GM21786 (cell line): Measurements from ENCODE around the gene DNAH10.

Experiments used
- ATAC-seq: cut with Tn5 transposase; IDR thresholded peaks from one replicate; pipeline ENCODE4 v1.9.1; 2021; ENCODE audit not compliant: unreplicated experiment

DNAH10 gene, protein sequence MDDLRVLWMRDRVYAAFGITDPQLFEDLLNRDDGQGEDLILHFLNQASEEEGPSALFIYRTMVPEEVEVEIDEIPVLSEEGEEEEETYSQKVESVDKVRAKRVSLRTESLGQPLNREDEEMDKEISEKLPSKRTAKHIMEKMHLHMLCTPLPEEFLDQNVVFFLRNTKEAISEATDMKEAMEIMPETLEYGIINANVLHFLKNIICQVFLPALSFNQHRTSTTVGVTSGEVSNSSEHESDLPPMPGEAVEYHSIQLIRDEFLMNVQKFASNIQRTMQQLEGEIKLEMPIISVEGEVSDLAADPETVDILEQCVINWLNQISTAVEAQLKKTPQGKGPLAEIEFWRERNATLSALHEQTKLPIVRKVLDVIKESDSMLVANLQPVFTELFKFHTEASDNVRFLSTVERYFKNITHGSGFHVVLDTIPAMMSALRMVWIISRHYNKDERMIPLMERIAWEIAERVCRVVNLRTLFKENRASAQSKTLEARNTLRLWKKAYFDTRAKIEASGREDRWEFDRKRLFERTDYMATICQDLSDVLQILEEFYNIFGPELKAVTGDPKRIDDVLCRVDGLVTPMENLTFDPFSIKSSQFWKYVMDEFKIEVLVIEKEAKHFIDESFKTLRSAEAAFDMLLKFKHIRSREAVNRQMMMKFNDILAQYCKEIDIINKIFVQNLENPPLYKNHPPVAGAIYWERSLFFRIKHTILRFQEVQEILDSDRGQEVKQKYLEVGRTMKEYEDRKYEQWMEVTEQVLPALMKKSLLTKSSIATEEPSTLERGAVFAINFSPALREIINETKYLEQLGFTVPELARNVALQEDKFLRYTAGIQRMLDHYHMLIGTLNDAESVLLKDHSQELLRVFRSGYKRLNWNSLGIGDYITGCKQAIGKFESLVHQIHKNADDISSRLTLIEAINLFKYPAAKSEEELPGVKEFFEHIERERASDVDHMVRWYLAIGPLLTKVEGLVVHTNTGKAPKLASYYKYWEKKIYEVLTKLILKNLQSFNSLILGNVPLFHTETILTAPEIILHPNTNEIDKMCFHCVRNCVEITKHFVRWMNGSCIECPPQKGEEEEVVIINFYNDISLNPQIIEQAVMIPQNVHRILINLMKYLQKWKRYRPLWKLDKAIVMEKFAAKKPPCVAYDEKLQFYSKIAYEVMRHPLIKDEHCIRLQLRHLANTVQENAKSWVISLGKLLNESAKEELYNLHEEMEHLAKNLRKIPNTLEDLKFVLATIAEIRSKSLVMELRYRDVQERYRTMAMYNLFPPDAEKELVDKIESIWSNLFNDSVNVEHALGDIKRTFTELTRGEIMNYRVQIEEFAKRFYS (N-terminal part only)

DNA sequence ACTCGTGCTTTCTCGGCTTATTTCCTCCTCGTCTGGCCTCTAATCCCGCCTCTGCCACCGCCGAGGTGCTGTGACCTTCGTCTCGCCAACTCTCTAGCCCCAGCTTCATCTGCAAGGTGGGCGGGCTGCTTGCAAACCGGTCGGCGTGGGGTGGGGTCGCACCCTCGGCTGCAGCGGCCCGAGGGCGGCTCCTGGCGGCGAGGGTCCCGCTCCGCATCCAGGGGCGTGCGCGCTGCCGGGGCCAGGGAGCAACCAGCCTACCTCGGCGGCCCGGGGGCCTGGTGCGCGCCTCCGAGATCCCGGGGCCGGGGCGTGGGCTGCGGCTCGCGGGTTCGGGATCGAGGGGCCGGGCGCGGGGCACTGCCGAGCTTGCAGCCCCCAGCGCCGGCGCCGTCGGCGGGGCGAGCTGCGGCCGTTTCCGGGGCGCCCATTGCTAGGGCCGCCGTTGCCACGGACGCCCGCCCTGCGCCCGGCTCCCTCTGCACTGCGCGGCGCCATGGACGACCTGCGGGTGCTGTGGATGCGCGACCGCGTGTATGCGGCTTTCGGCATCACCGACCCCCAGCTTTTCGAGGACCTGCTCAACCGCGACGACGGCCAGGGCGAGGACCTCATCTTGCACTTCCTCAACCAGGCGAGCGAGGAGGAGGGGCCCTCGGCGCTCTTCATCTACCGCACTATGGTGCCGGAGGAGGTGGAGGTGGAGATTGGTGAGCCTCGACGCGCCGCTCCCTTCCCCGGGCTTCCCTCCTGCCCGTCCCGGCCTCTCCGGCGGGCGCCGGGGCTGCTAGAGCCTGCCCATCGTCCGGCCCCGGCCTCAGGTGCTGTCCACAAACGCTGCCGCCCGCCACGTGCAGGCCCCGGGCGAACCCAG is at the start of gene DNAH10:
Gene DNAH10, plus strand, starts transcription at position 461 of the 874 bp plus-strand sequence. Its CDS starts 36 bp downstream, at position 497.
- peak; percentile 51 for ATAC-seq

DNA sequence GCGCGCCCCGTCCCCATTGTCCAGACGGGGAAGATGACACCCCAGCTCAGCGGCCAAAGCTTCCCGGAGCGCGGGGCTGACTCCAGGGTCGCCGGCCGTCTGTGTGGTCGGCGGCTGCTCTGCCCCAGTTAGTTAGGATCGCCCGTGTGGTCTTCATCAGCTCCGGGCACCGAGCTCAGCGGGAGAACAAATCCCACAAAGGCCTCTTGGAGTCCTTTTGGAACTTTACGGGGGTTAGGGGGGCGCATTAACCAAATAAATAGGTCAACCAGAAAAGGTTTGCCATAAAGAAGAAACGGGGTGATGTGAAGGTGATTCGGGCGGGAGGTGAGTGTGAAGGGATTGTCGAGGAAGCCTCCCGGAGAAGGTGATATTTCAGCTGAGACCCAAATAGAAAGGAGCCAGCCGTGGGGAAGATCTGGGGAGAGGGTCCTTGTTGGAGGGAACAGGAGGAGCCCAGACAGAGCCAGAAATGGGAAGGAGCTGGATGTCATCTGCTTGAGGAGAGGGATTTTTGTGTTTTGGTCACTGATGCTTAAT is 49.3 kb upstream of the DNAH10 start:
- ATAC-seq: no peak

DNA sequence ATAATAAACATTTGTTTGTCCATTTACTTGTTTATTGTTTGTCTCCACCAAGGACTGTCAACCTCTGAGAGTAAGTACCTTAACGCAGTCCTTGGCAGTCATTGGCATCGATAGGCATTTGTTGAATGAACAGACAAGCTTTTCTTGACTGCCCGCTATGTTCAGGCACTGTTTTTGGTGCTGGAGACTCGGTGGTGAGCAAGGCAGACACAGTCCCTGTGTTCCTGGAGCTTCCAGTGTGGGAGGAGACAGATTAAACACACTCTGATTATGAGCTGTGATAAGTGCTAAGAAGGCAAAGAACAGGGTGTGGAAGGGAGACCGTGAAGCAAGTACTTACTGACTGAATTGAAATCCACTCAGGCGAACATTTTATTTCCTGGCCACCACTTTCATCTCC is 48.7 kb upstream of the DNAH10 start:
- ATAC-seq: no peak

DNA sequence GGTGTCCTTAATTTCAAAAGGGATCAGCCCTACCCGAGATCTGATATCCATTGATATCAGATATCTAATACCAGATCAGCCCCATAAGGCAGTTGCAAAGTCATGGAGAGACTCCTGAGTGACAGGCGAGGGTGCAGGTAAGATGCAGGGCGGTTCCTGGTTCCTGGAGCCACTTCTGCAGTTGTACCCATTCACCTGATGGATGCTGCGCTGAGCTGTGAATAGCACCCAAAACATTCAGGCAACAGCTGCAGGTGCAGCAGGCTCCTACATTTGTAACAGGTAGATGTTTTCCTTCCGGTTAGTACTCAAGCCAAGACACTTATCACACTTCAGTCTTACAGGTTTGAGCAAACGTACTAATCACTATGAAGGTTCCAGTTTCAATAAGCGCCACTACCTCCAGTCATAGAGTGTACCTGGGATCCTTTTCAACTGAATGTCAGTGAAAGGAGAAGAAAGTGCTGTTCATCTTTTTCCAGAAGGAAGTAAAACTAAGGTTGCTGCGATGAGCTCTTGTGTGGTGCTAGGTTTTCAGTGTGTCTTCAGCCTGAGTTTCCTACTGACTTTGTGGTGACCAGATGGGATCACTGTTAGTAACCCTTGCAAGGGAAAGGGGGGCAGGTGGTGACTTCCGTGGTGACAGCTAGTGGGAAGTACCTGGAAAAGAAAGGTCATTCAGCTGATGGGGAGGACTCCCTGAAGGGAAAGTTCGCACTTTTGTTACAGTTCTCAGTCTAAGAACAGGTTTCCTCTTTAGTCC is 48.1 kb upstream of the DNAH10 start:
- no peak for ATAC-seq

DNA sequence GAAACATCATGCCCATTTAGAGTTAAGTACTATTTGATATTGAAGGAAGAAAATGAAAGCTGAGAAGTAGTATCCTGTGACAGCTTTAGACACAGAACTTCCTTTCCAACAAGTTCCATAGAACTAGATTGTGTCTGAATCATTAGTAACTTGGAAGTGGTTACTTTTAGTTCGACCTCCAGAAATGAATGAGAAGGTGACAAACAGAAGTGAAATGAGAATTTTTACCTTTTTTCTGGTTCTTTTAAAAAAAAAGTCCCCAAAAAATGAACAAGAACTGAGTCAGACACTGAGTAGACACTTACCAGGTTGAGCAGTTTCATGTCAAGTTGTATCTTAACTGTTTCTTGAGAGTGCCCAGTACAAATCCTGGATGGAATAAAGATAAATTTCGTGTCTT is 46.9 kb upstream of the DNAH10 start:
- ATAC-seq: no peak

DNA sequence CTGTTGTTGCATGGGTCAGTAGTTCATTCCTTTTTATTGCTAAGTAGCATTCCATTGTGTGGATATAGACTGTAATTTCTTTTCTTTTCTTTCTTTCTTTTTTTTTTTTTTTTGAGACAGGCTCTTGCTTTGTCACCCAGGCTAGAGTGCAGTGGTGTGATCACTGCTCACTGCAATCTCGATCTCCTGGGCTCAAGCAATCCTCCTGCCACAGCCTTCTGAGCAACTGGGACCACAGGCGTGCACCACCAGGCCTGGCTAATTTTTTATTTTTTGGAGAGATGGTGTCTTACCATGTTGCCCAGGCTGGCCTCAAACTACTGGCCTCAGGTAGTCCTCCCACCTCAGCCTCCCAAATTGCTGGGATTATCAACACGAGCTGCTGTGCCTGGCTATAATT is 44.8 kb upstream of the DNAH10 start:
- no peak for ATAC-seq

DNA sequence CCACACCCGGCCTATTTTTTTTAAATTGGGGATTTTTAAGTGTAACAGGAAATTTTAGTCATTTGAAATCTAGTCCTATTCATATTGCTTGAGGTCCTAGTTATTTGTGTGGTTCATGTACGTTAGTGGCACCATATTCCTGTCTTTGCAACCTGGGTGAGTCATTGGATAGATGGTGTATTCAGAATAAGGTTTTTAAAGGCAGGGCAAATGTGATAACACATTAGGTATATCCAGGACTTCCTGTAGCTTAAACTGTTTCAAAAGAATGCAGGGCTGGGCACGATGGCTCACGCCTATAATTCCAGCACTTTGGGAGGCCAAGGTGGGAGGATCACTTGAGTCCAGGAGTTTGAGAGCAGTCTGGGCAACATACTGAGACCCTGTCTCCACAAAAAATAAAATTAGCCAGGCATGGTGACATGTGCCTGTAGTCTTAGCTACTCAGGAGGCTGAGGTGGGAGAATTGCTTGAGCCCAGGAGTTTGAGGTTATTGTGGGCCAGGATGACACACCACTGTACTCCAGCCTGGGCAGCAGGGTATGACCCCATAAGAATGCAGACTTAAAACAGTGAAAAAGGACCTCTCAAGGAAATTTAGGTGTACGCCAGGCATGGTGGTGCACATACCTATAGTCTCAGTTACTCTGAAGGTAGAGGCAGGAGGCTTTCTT is 41.8 kb upstream of the DNAH10 start:
- ATAC-seq: no peak

DNA sequence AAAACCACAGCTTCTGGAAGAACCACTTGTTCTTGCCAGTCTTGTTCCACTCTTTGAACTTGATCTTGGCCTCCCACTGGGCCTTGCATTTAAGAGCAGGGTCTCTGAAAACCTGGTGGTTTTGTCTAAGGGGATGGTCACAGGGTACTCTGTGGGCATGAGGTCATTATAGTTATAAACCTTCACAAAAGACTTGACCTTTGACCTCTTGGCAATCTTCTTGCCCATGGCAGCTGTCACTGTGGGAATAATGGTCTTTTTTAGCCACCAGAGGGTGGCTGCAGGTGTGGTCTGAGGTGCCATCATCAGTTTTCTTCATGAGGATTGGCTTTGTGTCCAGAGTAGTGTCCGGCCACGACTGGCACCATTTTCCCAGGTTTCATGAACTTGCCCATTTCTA is 40.9 kb upstream of the DNAH10 start:
- no peak for ATAC-seq

DNA sequence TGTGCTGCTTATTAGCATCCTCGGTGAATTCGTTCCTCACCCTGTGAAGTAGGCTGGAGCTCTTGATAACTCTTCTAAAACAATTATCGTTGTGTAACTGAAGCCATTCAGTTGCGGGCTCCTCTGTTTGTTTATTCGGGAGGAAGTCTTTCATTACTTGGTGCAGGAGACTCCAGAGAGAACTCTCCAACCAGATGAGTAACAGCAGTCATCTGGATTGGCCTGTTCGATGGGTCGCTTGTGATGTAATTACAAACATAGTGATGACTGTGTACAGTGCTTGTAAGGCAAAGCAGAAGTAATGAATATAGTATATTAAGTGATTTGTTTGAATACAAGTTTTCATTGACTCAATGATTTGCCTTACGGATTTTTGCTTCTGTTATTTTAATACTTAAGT is 39.1 kb upstream of the DNAH10 start:
- no peak for ATAC-seq

DNA sequence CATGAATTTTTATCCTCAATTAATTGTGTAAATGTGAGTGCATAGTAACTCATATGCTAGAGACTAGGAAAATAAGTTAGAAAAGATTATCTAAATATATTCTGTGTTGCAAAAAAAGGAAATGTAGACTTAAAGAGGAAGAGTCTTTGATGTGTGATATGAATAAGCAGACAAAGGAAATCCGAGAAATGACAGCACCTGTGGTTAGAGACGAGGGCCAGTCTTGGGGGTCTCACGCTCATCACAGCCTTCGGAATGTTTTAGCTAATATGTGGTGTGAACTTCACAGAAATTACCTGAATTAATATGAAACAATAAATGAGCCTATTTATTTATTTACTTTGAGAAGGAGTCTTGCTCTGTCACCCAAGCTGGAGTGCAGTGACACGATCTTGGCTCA is 38.3 kb upstream of the DNAH10 start:
- no peak for ATAC-seq

DNA sequence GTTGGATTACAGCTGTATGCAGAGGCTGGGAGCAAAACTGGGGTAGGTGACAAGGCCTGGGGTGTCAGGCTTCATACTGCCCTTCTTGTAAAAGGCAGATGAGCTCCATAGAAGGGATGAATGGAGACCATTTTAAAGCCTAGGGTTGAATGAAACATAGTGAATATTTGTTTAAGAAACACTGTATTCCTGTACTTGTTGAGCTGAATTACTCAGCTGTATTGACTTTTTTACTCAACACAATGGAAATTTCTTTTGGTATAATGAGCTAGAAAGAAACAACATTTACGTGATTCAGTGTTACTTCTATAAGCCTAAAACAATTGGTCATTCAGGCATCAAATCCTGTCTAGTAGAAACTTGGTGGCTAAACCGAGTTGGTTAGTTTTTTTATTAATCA is 35.9 kb upstream of the DNAH10 start:
- ATAC-seq: no peak

DNA sequence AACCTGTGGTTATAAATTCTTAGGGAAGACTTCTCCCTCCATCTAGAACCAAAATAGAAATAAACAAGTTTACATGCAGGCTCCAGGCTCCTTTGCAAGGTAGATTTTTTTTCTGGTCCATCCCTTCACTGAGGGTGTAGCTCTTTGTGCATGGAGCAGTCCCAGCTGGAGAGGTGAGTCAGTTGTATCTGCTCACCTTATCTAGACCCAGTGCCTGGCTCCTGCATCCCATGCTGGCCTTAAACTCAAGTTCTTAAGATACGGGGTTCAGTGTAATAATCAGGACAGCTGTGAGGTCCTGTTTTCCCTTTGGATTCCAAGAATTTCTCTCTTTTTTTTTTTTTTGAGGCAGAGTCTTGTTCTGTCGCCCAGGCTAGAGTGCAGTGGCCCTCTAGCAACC is 35.1 kb upstream of the DNAH10 start:
- no peak for ATAC-seq

DNA sequence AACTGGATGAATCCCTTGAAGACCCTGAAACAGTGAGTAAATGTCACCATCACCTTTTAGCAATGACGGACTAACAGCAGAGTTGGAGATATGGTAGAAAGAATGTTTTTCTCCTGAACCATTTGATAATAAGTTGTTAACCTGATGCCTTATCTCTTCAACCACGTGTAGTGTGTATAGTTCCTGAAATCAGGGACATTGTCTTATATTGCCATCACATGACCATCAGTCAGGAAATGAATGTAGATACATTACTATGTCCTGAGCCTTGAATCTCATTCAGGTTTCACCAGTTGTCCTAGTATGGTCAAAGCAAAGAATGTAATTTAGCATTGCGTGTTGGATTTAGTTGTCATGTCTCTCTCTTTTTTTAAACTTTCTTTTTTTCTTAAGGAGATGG is 34.2 kb upstream of the DNAH10 start:
- ATAC-seq: no peak

DNA sequence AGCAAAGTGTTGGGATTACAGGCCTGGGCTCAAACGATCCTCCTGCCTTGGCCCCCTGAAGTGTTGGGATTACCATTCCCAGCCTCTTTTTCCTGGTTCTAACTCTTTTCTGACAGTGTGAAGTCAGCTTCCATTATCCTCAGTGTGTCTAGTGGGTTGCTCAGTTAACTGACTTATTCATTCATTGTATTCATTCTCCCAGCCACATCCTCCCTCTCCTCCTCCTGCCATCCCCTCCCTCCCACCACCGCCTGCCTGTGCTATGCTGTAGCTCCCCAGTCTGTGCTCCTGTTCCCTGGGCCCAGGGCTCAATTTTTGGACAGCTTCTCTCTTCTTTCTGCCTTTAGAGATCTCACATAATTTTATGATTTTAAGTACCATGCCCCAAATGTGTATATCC is 30.5 kb upstream of the DNAH10 start:
- no peak for ATAC-seq

DNA sequence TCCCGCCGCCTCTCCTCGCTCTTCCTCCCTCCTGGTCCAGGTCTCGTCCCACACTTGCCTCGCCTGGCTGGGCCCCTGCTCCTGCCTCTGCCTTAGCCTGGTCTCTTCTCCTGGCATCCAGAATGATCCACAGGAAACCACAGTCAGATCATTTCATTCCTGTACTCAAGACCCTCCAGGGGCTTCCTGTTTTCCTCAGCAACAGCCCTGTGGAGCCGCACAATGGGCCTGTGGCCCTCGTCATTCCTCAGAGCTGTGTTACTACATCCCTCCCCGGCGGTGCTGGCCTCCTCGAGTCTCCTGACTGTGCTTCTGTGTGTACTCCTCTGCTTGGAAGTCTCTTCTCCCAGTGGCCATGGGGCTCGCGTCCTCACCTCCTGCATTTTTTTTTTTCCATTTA is 29.9 kb upstream of the DNAH10 start:
- no peak for ATAC-seq

DNA sequence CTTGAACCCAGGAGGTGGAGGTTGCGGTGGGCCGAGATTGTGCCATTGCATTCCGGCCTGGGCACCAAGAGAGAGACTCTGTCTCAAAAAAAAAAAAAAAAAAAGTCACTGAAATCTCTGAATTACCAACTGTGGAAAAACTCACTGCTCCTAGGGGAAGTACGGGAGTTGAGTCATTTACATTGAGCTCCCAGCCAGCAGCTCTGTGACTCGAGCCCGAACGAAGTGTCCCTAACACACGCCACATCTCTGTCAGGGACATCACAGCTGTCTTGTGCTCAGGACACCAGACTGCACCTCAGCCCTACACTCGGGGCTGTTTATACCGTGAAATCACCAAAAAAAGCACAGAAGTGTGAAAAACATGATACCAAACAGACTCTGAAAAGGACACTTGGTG is 28.9 kb upstream of the DNAH10 start:
- no peak for ATAC-seq

DNA sequence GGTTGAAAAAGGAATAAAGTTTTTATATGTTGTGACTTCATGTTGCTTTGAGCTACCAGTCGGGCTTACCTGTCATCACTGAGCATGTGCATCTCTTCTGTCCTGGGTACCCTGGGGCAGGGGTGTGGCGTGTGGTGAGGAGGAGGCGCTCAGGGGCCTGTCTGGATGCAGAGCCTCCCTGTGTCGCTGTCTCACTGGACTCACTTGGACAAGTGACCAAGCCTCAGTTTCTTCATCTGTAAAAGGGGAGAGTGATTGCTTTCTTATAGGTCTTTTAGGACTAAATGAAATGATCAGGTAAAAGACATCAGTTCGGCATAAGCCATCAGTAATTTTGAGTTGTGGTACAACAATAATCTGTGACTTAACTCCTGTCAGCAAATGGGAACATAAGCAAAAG is 27.8 kb upstream of the DNAH10 start:
- no peak for ATAC-seq

DNA sequence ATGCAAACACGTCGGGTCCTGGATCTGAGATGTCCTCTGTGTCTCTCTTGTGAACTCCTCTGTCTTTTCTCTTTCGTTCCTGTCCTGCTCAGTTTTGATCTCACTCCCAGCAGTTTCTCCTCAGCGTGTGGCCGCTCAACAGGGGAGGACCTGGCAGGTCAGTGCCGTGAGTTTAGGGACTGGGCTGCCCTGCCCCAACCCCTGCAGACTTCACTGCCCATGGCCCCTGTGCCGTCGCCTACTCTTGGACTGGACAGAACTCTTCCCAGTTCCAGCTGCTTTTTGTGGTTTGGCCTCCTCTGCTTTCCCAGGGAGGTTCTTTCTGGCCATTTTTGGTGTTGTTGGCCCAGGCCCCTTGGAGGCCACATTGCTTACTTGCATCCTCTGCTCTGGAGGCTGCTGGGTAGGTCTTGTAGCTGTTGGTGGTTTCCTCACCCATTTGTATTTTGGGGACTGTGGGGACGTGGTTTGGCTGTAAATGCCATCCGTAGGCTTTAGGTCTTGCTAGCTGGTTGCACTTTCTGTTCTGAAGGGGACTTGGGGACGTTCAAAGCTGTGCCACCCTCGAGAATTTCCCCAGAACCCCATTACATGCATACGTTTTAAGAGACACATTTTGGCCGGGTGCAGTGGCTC is 20.0 kb upstream of the DNAH10 start:
- ATAC-seq: no peak
